Astrocyte of the cerebellum (primary cell): ENCODE measurements around the gene ANKRD11.
A peak's percentile ranks its signal among the peaks of the same experiment; 100 is the strongest.
"Not testable (repeated sequence)": the region's sequence is repeated elsewhere in the genome, so short reads cannot be mapped to it uniquely, and the experiment has no call there.

Experiments
- DNase-seq: peaks from one replicate; pipeline ENCODE4 v3.0.0-alpha.2; 2011; ENCODE audit warnings: low read depth
- H3K4me3 ChIP-seq: 2 replicates; pipeline ENCODE4 v1.5.1; 2011; ENCODE audit warnings: mild to moderate bottlenecking, low read depth, low read length, moderate library complexity
- in situ Hi-C: cut with HindIII; loops from 2 replicates; pipeline ENCODE4 v1.10.0; 2017; ENCODE audit warnings: low sequenced_read_pairs
- TF ChIP-seq, protein P1 (sequence below): IDR thresholded peaks from 2 replicates; pipeline ENCODE4 v1.5.1; 2012; ENCODE audit warnings: low read length, low read depth, moderate library complexity, mild to moderate bottlenecking; ENCODE audit errors: missing control alignments

ANKRD11 gene

DNA sequence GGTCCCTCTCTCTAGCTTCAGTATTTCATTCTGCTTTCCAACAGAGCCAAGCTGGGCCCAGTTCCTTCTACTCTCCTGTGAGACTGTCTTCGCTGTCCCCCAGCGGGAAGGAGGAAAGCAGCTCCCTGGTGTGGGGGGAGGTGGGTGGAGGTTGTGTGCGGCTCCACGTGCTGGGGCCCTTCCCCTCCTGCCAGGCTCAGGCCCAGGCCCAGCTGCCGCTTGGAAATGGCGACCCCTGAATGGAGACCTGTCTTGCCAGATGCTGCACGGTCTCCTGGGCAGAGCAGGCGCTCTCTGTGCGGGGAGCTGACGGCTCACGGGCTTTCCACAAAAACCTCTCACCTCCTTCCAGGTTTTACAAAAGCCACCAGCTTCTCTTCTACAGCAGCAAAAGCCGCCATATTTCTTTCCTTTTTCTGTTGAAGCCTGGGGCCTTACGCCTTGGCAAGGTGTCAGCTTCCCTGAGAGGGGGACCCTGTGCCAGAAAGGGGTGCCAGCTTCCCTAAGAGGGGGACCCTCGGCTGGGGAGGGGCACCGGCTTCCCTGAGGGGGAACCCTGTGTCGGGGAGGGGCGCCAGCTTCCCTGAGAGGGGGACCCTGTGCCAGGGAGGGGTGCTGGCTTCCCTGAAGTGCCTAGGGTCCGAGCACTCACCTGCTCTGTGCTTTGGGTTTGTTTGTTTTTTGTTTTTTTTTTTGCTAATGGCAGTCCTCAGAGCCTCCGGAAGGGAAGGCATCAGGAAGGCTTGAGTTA, 225.4 kb downstream of the ANKRD11 start:
- in situ Hi-C loops: no loop called here
- TF ChIP-seq, protein P1, sequence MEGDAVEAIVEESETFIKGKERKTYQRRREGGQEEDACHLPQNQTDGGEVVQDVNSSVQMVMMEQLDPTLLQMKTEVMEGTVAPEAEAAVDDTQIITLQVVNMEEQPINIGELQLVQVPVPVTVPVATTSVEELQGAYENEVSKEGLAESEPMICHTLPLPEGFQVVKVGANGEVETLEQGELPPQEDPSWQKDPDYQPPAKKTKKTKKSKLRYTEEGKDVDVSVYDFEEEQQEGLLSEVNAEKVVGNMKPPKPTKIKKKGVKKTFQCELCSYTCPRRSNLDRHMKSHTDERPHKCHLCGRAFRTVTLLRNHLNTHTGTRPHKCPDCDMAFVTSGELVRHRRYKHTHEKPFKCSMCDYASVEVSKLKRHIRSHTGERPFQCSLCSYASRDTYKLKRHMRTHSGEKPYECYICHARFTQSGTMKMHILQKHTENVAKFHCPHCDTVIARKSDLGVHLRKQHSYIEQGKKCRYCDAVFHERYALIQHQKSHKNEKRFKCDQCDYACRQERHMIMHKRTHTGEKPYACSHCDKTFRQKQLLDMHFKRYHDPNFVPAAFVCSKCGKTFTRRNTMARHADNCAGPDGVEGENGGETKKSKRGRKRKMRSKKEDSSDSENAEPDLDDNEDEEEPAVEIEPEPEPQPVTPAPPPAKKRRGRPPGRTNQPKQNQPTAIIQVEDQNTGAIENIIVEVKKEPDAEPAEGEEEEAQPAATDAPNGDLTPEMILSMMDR: no peak
- no peak for DNase-seq
- no peak overlapping the region for H3K4me3 ChIP-seq

- no peak for DNase-seq
- no peak overlapping the region for H3K4me3 ChIP-seq
- in situ Hi-C loops: no loop called here
- TF ChIP-seq, protein P1: no peak
Observed at GRCh38 chr16:89261691-89262563, 228.4 kb downstream of the ANKRD11 start.

- in situ Hi-C loops, DNase-seq, H3K4me3 ChIP-seq: not testable (repeated sequence)
Observed at GRCh38 chr16:89259901-89260300, 230.5 kb downstream of the ANKRD11 start.

DNA sequence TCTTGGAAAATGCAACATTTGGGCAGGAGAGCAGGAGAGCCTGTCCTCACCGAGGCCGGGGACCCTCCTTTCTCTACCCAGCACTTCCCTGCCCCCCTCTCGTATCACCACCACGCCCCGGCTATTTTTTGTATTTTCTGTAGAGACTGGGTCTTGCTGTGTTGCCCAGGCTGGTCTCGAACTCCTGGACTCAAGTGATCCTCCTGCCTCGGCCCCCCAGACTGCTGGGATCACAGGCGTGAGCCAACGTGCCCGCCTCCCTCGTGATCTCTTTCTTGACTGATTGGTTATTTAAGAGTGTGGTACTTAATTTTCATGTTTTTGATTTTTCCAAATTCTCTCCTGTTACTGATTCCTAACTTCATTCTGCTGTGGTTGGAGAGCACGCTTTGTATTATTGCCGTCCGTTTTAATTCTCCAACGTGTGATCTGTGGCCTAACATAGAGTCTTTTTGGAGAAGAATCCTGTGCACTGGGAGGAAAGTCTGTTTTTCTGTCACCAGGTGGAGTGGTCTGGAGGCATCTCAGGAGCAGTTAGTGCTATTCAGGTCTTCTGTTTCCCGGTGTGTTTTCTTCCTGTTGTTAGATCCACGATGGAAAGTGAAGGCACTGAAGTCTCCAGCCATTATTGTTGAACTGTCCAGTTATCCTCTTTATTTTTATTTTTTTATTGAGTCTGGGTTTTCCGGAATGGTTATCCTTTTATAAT, 232.4 kb downstream of the ANKRD11 start:
- in situ Hi-C loops: no loop called here
- peak overlapping the region; percentile 34 for H3K4me3 ChIP-seq
- TF ChIP-seq, protein P1: no peak
- no peak for DNase-seq

DNA sequence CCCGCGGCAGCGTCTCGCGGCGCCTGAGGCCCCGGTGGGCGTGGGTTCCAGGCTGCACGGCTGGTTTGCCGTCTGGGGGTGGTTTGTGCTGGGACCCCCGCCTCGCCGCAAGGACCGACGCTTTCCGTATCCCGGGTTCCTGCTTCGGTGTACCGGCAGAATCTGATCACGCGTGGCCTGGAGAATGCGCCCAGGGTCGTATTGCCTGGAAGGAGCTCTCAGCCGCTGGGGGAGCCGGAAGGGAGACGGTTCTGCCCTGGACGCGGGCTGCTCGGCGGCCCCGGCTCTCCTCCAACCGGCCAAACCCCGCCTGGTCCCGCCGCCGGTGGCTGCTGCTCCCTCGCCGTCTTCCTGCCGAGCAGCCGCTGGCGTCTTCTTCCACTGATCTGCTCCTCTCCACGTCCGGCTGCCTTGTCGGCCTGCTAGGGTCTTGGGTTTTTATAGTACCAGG, 233.1 kb downstream of the ANKRD11 start:
- in situ Hi-C loops: no loop called here
- peak overlapping the region; percentile 34 for H3K4me3 ChIP-seq
- DNase-seq: no peak
- TF ChIP-seq, protein P1: no peak

DNA sequence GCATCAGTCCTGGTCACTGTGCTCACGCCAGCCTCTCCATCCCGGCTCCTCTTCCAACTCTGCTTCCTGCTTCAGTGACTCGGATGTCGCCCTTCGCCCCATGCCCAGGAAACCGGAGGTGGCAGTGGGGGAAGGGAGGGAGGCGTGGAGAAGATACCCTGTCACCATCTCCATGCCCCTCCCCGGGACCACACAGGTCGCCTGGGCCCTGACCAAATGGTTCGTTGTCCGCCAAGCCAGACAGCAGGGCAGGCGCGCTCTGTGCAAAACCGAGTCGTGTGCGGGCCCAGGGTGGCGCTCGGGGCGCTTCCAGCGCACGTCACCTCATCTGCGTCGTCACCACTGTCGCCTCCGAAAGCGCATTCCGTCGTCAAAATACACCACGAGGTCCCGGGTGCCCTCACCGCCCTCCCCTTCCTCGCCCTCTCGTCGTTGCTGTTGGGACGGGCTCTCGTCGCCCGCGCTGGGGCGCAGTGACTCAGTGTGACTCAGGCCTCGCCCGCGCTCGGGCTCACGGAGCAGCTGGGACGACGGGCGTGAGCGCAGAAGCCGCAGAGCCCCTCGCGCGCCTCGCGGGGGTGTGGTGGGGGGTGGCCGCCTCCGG, 233.6 kb downstream of the ANKRD11 start:
- H3K4me3 ChIP-seq: peak overlapping the region; percentile 34
- no peak for DNase-seq
- in situ Hi-C loops: no loop called here
- TF ChIP-seq, protein P1: no peak
